NCI-H2196 (cell line): ENCODE data around the gene DCLK3.

ENCODE experiments used
- DNase-seq: peaks from one replicate; lab custom pipeline; 2025; ENCODE audit not compliant: unreplicated experiment; lab: John Stamatoyannopoulos, UW

The DCLK3 gene

GRCh38 chr3:36679384-36680200, 84.8 kb downstream of the DCLK3 start:
- DNase-seq = no peak

DNA sequence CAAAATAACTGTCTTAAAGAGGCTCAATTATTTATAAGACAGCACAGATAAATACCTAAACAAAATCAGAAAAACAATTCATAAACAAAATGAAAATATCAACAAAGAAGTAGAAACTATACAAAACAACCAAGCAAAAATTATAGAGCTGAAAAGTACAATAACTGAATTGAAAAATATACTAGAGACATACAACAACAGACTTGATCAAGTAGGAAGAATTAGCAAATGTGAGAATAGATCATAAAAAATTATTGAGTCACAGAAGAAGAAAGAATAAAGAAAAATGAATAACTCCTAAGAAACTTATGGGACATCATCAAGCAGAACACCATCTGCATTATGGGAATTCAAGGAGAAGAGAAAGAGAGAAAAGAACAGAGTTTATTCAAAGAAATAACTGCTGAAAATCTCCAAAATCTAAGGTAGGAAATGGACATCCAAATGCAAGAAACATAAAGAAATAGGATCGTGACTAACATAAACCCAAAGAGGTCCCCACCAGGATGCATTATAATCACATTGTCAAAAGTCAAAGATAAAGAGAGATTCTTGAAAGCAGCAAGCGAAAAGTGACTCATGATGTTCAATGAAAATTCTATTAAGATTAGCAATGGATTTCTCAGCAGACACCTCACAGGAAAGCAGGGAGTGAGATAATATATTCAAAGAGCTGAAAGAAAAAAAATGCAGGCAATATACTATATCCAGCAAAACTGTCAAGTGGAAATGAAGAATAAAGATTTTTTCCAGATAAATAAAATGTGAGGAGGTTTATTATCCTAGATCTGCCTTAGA, 85.9 kb downstream of the DCLK3 start:
- DNase-seq = no peak

GRCh38 chr3:36677331-36678007, 86.9 kb downstream of the DCLK3 start:
- DNase-seq = no peak

DNA sequence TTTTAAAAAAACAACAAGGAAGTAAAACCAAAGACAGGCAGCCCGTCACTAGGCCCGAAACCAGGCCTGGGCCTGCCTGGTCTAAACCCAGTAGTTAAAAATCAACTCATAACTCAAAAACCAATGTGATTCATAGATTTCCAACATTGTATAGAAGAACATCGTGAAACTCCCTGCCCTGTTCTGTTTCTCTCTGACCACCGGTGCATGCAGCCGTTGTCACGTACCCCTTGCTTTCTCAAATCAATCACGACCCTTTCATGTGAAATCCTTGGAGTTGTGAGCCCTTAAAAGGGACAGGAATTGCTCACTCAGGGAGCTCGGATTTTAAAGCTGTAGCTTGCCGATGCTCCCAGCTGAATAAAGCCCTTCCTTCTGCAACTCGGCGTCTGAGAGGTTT, 89.5 kb downstream of the DCLK3 start:
- DNase-seq = no peak

- DNase-seq = no peak
Measured at GRCh38 chr3:36669764-36670163, 94.6 kb downstream of the DCLK3 start.

DNA sequence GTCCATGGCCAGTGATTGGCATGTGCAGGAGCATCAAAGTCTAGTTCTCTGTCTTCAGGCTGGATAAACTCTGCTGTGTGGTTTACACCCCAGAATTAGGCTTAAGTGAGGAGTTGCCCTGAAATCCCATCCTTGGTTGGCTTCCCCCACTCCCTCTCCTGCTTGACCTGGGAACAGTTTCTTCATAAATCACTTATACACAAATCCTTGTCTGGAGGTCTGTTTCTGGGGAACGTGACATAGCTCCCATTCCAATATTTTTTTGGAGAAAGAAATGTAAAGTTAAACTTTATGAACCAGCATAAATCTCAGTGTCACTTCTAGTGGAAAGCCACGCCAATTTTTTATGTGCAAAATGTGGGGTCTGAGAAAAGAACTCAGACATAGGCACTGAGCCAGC, 98.2 kb downstream of the DCLK3 start:
- DNase-seq = no peak

- no peak for DNase-seq
Measured at GRCh38 chr3:36663666-36664291, 100.6 kb downstream of the DCLK3 start.

- DNase-seq = no peak
Measured at GRCh38 chr3:36662626-36663025, 101.7 kb downstream of the DCLK3 start.
